IMR-90 (cell line): ENCODE measurements around the gene ESR1. TPM values are rescaled to one million over a fixed set of nuclear protein-coding genes. Genes with fewer than 3 reads are reported as not detected.

Source experiments
- ATAC-seq: fragments of 200-7000 bp; cut with Tn5 transposase; 2 replicates; pipeline ENCODE4 v1.9.1; 2020; ENCODE audit warnings: low read depth, mild to moderate bottlenecking, moderate library complexity
- BruUV-seq: library from RNA; stranded (reverse); fragments of 400-500 nt; replicated peaks from 2 replicates; lab custom pipeline; 2021; lab: Mats Ljungman, UMichigan
- CTCF ChIA-PET: fragments of 300-600 bp; formaldehyde crosslinking; extraction: SDS; loops from one replicate; lab custom pipeline; 2021; ENCODE audit warnings: antibody characterized with exemption; lab: Yijun Ruan, JAX
- POLR2A ChIA-PET: fragments of 300-600 bp; sonication (Branson Sonifier 250); formaldehyde crosslinking; loops from one replicate; lab custom pipeline; 2022; ENCODE audit warnings: antibody characterized with exemption; ENCODE audit not compliant: unreplicated experiment; lab: Charles Lee
- DNase-seq: peaks from one replicate; pipeline ENCODE4 v3.0.0; 2013
- H2AFZ ChIP-seq: replicated peaks from 2 replicates; pipeline ENCODE3; 2013; ENCODE audit warnings: low read length, mild to moderate bottlenecking; ENCODE audit not compliant: poor library complexity
- H2AK5ac ChIP-seq: 2 replicates; pipeline ENCODE4 v1.6.1; 2013; ENCODE audit warnings: low read depth, low read length, inconsistent platforms
- H2AK9ac ChIP-seq: replicated peaks from 2 replicates; pipeline ENCODE3; 2013; ENCODE audit warnings: mild to moderate bottlenecking, low read depth, low read length, moderate library complexity; ENCODE audit not compliant: poor library complexity
- H2BK120ac ChIP-seq: 2 replicates; pipeline ENCODE4 v1.6.1; 2013; ENCODE audit warnings: low read depth, low read length, inconsistent platforms
- H2BK15ac ChIP-seq: 3 replicates; pipeline ENCODE4 v1.6.1; 2013; ENCODE audit warnings: low read depth, low read length, inconsistent platforms
- H2BK20ac ChIP-seq: 2 replicates; pipeline ENCODE4 v1.6.1; 2013; ENCODE audit warnings: low read depth, mild to moderate bottlenecking, inconsistent platforms, low read length, moderate library complexity
- H2BK5ac ChIP-seq: 2 replicates; pipeline ENCODE4 v1.6.1; 2013; ENCODE audit warnings: mild to moderate bottlenecking, low read depth, low read length, inconsistent platforms; ENCODE audit not compliant: poor library complexity, severe bottlenecking
- H3K14ac ChIP-seq: replicated peaks from 2 replicates; pipeline ENCODE4 v1.6.1; 2013; ENCODE audit warnings: low read depth, low read length, inconsistent platforms
- H3K18ac ChIP-seq: 2 replicates; pipeline ENCODE4 v1.6.1; 2013; ENCODE audit warnings: low read depth, low read length, control low read depth
- H3K23ac ChIP-seq: 2 replicates; pipeline ENCODE4 v1.6.1; 2013; ENCODE audit warnings: low read depth, low read length, inconsistent platforms
- H3K27ac ChIP-seq: 2 replicates; pipeline ENCODE4 v1.5.1; 2013; ENCODE audit warnings: mild to moderate bottlenecking, control low read depth, low read length; ENCODE audit not compliant: insufficient read depth
- H3K27me3 ChIP-seq: 2 replicates; pipeline ENCODE4 v1.6.1; 2013; ENCODE audit warnings: low read length; ENCODE audit not compliant: control insufficient read depth, insufficient read depth
- H3K36me3 ChIP-seq: 2 replicates; pipeline ENCODE4 v1.6.1; 2013; ENCODE audit warnings: low read length, mixed read lengths; ENCODE audit not compliant: control insufficient read depth, insufficient read depth
- H3K4ac ChIP-seq: 2 replicates; pipeline ENCODE4 v1.6.1; 2013; ENCODE audit warnings: low read depth, low read length, inconsistent platforms
- H3K4me1 ChIP-seq: 2 replicates; pipeline ENCODE4 v1.6.1; 2013; ENCODE audit warnings: low read length, mixed read lengths; ENCODE audit not compliant: control insufficient read depth, insufficient read depth
- H3K4me2 ChIP-seq: 2 replicates; pipeline ENCODE4 v1.6.1; 2013; ENCODE audit warnings: low read depth, mild to moderate bottlenecking, control low read depth, low read length, moderate library complexity
- H3K4me3 ChIP-seq: 2 replicates; pipeline ENCODE4 v1.5.1; 2013; ENCODE audit warnings: low read depth, mild to moderate bottlenecking, control low read depth, low read length, moderate library complexity; ENCODE audit not compliant: insufficient read depth
- H3K56ac ChIP-seq: 2 replicates; pipeline ENCODE4 v1.6.1; 2013; ENCODE audit warnings: low read length, inconsistent platforms; ENCODE audit not compliant: insufficient read depth; ENCODE audit errors: extremely low read depth
- H3K79me1 ChIP-seq, 2 experiments: 2 replicates each; pipeline ENCODE4 v1.6.1; 2013; ENCODE audit warnings: low read length in 2 of 2, inconsistent platforms in 1 of 2, low read depth in 1 of 2
- H3K9ac ChIP-seq: 2 replicates; pipeline ENCODE4 v1.6.1; 2013; ENCODE audit warnings: low read depth, low read length, control low read depth
- H3K9me1 ChIP-seq: 2 replicates; pipeline ENCODE4 v1.6.1; 2013; ENCODE audit warnings: low read length, inconsistent platforms; ENCODE audit not compliant: insufficient read depth
- H3K9me3 ChIP-seq: 2 replicates; pipeline ENCODE4 v1.6.1; 2013; ENCODE audit warnings: low read length; ENCODE audit not compliant: control insufficient read depth, insufficient read depth
- H4K20me1 ChIP-seq: 2 replicates; pipeline ENCODE4 v1.6.1; 2013; ENCODE audit warnings: low read length, inconsistent platforms; ENCODE audit not compliant: insufficient read depth
- H4K5ac ChIP-seq: 2 replicates; pipeline ENCODE4 v1.6.1; 2013; ENCODE audit warnings: mild to moderate bottlenecking, low read depth, low read length, control low read depth
- H4K8ac ChIP-seq, 2 experiments: 2 replicates each; pipeline ENCODE4 v1.6.1; 2013; ENCODE audit warnings: low read depth in 2 of 2, low read length in 2 of 2, control low read depth in 1 of 2, inconsistent platforms in 1 of 2
- H4K91ac ChIP-seq: 2 replicates; pipeline ENCODE4 v1.6.1; 2013; ENCODE audit warnings: low read depth, low read length, inconsistent platforms; ENCODE audit not compliant: insufficient read depth
- POLR2A ChIP-seq: IDR thresholded peaks from 2 replicates; pipeline ENCODE4 v1.6.1; 2012; ENCODE audit warnings: mild to moderate bottlenecking, low read depth, low read length
- USF2 ChIP-seq: fragments of 150-350 bp; IDR thresholded peaks from 2 replicates; pipeline ENCODE4 v1.6.1; 2017; ENCODE audit warnings: mild to moderate bottlenecking, antibody characterized with exemption, low read length, low read depth
- WGBS, 2 experiments: methylation state at CpG; one replicate each; pipeline versions ENCODE4 v1.1.5 to v1.1.7; 2013; ENCODE audit warnings: missing lambda C conversion rate in 2 of 2; ENCODE audit not compliant: insufficient read length in 1 of 2; ENCODE audit errors: extremely low coverage in 2 of 2; 5-methylcytosine and 5-hydroxymethylcytosine counted together
- dilution Hi-C: fragments of 300-500 bp; cut with HindIII; formaldehyde crosslinking; loops from one replicate; pipeline ENCODE4 v1.14.3; 2018; ENCODE audit warnings: low sequenced_read_pairs; ENCODE audit not compliant: unreplicated experiment
- in situ Hi-C: fragments of 300-500 bp; cut with MboI; formaldehyde crosslinking; loops from 3 replicates; pipeline ENCODE4 v1.14.3; 2019; ENCODE audit warnings: low sequenced_read_pairs, inconsistent platforms, mixed read lengths
- intact Hi-C: fragments of 100-400 bp; cut with micrococcal nuclease; formaldehyde crosslinking; loops from 2 replicates; pipeline ENCODE4 v1.10.0; 2022
- polyA plus RNA-seq, 3 experiments: library from polyadenylated mRNA; depleted of rRNA; stranded (reverse); fragments of >200 nt; gene quantifications; 2 replicates each; pipeline ENCODE4 v1.2.3, GENCODE V29; 2012; ENCODE audit warnings: low replicate concordance in 1 of 3
- total RNA-seq: library from RNA; depleted of rRNA; stranded (reverse); fragments of >200 nt; gene quantifications from 2 replicates; pipeline ENCODE4 v1.2.3, GENCODE V29; 2012

Gene ESR1
- total and polyA plus RNA-seq, 2 of the 4 experiments (the other 2 are of a cell fraction): not detected

- no peak overlapping the region for H2BK20ac ChIP-seq
- H4K91ac ChIP-seq: no peak overlapping the region
- no peak overlapping the region for H3K14ac ChIP-seq
- no peaks in the 10 kb centered on the region for H3K79me1 ChIP-seq
- H3K56ac ChIP-seq: no peak overlapping the region
- no peak for ATAC-seq
- H2BK120ac ChIP-seq: no peak overlapping the region
- no TSS peak for BruUV-seq
- no peak overlapping the region for H3K4me2 ChIP-seq
- no peak overlapping the region for H3K18ac ChIP-seq
- peaks cover 4% of the 10 kb centered on the region; the same call in 1 of the 2 replicates for H3K4me1 ChIP-seq
- no peak overlapping the region for H3K9ac ChIP-seq
- intact Hi-C loops: no loop called here
- no peak overlapping the region for H2AK9ac ChIP-seq
- no peak overlapping the region for H3K27ac ChIP-seq
- no peak overlapping the region for H2BK5ac ChIP-seq
- dilution Hi-C loops: no loop called here
- no peaks in the 10 kb centered on the region for H3K9me3 ChIP-seq
- no peak overlapping the region for H2AFZ ChIP-seq
- no peak overlapping the region for H3K4me3 ChIP-seq
- no CpG with 5 or more reads among the region's 4 CpGs for WGBS, 2 experiments
- H3K23ac ChIP-seq: no peak overlapping the region
- H3K4ac ChIP-seq: no peak overlapping the region
- H2AK5ac ChIP-seq: no peak overlapping the region
- no peak overlapping the region for H2BK15ac ChIP-seq
- ChIA-PET CTCF (no interaction called here), POLR2A (no interaction called here)
- H4K20me1 ChIP-seq: no peaks in the 10 kb centered on the region
- H4K8ac ChIP-seq: no peak overlapping the region
- peak; percentile 24 for DNase-seq
- H3K36me3 ChIP-seq: no peaks in the 10 kb centered on the region
- peaks cover 6% of the 10 kb centered on the region; the same call in 1 of the 2 replicates for H3K9me1 ChIP-seq
- no peak overlapping the region for H4K5ac ChIP-seq
- H3K27me3 ChIP-seq: no peaks in the 10 kb centered on the region
- TF ChIP-seq POLR2A (no peak), USF2 (no peak)
- in situ Hi-C loops: no loop called here
Observed at GRCh38 chr6:152085451-152085921, 278.0 kb downstream of the ESR1 start.
